Karpas-422 (cell line): ENCODE data around the gene TRIP4. TPM values are rescaled to one million over a fixed set of nuclear protein-coding genes. Genes with fewer than 3 reads are reported as not detected.
"Not testable (repeated sequence)": the region's sequence is repeated elsewhere in the genome, so short reads cannot be mapped to it uniquely, and the experiment has no call there.

Experiments
- DNase-seq: peaks from one replicate; pipeline ENCODE4 v3.0.0-alpha.2; 2015
- H2AFZ ChIP-seq: fragments of 200-600 bp; sonication (generic); 2 replicates; pipeline ENCODE4 v1.6.1; 2014; ENCODE audit warnings: antibody characterized with exemption, low read length, mixed read lengths
- H3K27ac ChIP-seq: fragments of 200-600 bp; sonication (generic); 2 replicates; pipeline ENCODE4 v1.5.1; 2014; ENCODE audit warnings: mild to moderate bottlenecking, low read length, moderate library complexity
- H3K27me3 ChIP-seq: fragments of 200-600 bp; sonication (generic); 2 replicates; pipeline ENCODE4 v1.6.1; 2014; ENCODE audit warnings: low read length, mixed read lengths
- H3K36me3 ChIP-seq: fragments of 200-600 bp; sonication (generic); 2 replicates; pipeline ENCODE4 v1.6.1; 2014; ENCODE audit warnings: low read length, mixed read lengths; ENCODE audit not compliant: insufficient read depth
- H3K4me1 ChIP-seq: fragments of 200-600 bp; sonication (generic); 2 replicates; pipeline ENCODE4 v1.6.1; 2014; ENCODE audit warnings: mild to moderate bottlenecking, low read length, mixed read lengths
- H3K4me2 ChIP-seq: fragments of 200-600 bp; sonication (generic); 2 replicates; pipeline ENCODE4 v1.6.1; 2014; ENCODE audit warnings: low read length, low read depth, mild to moderate bottlenecking; ENCODE audit not compliant: poor library complexity, severe bottlenecking
- H3K4me3 ChIP-seq: fragments of 200-600 bp; sonication (generic); 2 replicates; pipeline ENCODE4 v1.5.1; 2014; ENCODE audit warnings: mild to moderate bottlenecking, antibody characterized with exemption, low read length, mixed read lengths
- H3K79me2 ChIP-seq: fragments of 200-600 bp; sonication (generic); 2 replicates; pipeline ENCODE4 v1.6.1; 2014; ENCODE audit warnings: mild to moderate bottlenecking, low read length, mixed read lengths
- H3K9ac ChIP-seq: fragments of 200-600 bp; sonication (generic); 2 replicates; pipeline ENCODE4 v1.6.0; 2014; ENCODE audit warnings: low read length
- H3K9me2 ChIP-seq: fragments of 200-600 bp; sonication (generic), shearing (Covaris generic); replicated peaks from 2 replicates; pipeline ENCODE4 v1.6.0; 2014; ENCODE audit warnings: mild to moderate bottlenecking, low read length, moderate library complexity; ENCODE audit not compliant: insufficient read depth
- H3K9me3 ChIP-seq: fragments of 300-700, 200-600 bp; sonication (generic); 2 replicates; pipeline ENCODE4 v1.6.1; 2014; ENCODE audit warnings: low read length, mixed read lengths
- H4K20me1 ChIP-seq: fragments of 200-600 bp; sonication (generic); 2 replicates; pipeline ENCODE4 v1.6.1; 2014; ENCODE audit warnings: mild to moderate bottlenecking, antibody characterized with exemption, low read length, low read depth; ENCODE audit not compliant: insufficient read depth
- total RNA-seq: library from RNA; depleted of rRNA; stranded (reverse); fragments of >200 nt; shearing (Covaris generic); gene quantifications from 2 replicates; pipeline ENCODE4 v1.2.3, GENCODE V29; 2014; ENCODE audit warnings: low replicate concordance

TRIP4 gene
- total RNA-seq, 1 experiment from 2014 or later = 11.9 TPM

DNA sequence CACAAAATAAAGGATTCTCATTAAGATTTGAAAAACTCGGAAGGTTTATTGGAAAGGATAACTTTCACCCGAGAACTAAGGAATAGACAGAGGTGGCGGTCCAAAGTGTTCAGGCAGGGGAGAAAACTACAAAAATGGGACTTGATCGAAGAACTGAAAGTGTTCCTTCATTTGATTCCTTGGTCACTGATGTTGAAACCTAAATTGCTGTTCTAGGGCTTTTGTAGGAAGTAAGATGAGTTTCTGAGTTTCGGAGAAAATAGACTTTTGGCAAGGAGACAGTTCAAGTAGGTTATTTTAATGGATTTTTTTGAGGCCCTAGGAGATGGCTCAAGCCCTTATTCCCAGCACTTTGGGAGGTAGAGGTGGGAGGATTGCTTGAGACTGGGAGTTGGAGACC is 1.4 kb downstream of the TRIP4 start:
- peaks cover 42% of the 10 kb centered on the region for H3K79me2 ChIP-seq
- peak overlapping the region; percentile 97 for H3K4me2 ChIP-seq
- DNase-seq = no peak
- H3K27ac ChIP-seq = no peak overlapping the region
- H3K9ac ChIP-seq = no peak overlapping the region
- peaks cover 21% of the 10 kb centered on the region for H3K4me1 ChIP-seq
- no peaks in the 10 kb centered on the region for H3K9me3 ChIP-seq
- no peaks in the 10 kb centered on the region; the same call in 1 of the 2 replicates for H3K36me3 ChIP-seq
- H2AFZ ChIP-seq = no peak overlapping the region
- H3K27me3 ChIP-seq = no peaks in the 10 kb centered on the region
- H3K4me3 ChIP-seq = peak overlapping the region; percentile 100
- no peaks in the 10 kb centered on the region for H3K9me2 ChIP-seq
- no peaks in the 10 kb centered on the region for H4K20me1 ChIP-seq

GRCh38 chr15:64392471-64392870 is 4.8 kb downstream of the TRIP4 start:
- not testable (repeated sequence) for H3K4me2 ChIP-seq, H3K9me2 ChIP-seq, H4K20me1 ChIP-seq, DNase-seq, H2AFZ ChIP-seq, H3K36me3 ChIP-seq, H3K9ac ChIP-seq, H3K27me3 ChIP-seq, H3K4me3 ChIP-seq, H3K9me3 ChIP-seq, H3K27ac ChIP-seq
- Histone ChIP-seq H3K79me2 (peaks cover 37% of the 10 kb centered on the region), H3K4me1 (peaks cover 14% of the 10 kb centered on the region)

- H3K4me3 ChIP-seq = no peak overlapping the region
- no peak overlapping the region for H3K4me2 ChIP-seq
- H3K9me2 ChIP-seq = no peaks in the 10 kb centered on the region
- H3K27ac ChIP-seq = no peak overlapping the region
- no peak overlapping the region for H3K9ac ChIP-seq
- no peak for DNase-seq
- H3K27me3 ChIP-seq = no peaks in the 10 kb centered on the region
- H3K4me1 ChIP-seq = 0 out of 2 replicates have a peak, but pooled peaks cover 3% of the 10 kb centered on the region
- no peak overlapping the region for H2AFZ ChIP-seq
- no peaks in the 10 kb centered on the region for H4K20me1 ChIP-seq
- H3K9me3 ChIP-seq = no peaks in the 10 kb centered on the region
- H3K79me2 ChIP-seq = peaks cover 9% of the 10 kb centered on the region
- H3K36me3 ChIP-seq = peaks cover 8% of the 10 kb centered on the region; the same call in 1 of the 2 replicates
Observed at GRCh38 chr15:64396789-64397188, 9.2 kb downstream of the TRIP4 start.

DNA sequence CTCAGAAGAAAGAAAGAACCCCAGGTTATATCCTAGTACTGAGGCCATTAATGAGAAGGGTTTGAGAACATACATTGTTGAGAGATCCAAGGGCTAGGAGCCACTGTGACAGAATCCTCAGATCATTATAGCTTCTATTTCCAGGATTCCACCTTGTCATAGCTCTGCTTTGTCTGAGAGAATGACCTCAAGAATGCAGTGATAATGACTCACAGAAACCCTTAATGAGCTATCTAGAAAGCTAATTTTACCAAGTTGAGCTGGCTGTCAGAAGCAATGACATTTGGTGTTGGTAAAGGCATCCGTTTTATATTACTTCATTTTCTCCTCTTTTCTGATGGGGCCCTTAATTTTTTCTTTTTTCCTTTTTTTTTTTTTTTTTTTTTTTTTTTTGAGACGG is 10.9 kb downstream of the TRIP4 start:
- Histone ChIP-seq H3K4me3 (no peak overlapping the region), H4K20me1 (no peaks in the 10 kb centered on the region), H3K4me2 (no peak overlapping the region), H3K79me2 (no peaks in the 10 kb centered on the region), H3K36me3 (peaks cover 8% of the 10 kb centered on the region; the same call in 1 of the 2 replicates), H3K9ac (no peak overlapping the region), H3K27me3 (no peaks in the 10 kb centered on the region), H3K9me2 (no peaks in the 10 kb centered on the region), H2AFZ (no peak overlapping the region), H3K4me1 (no peaks in the 10 kb centered on the region), H3K9me3 (no peaks in the 10 kb centered on the region), H3K27ac (no peak overlapping the region)
- DNase-seq = no peak

- no peak for DNase-seq
- no peak overlapping the region for H3K4me2 ChIP-seq
- no peak overlapping the region for H2AFZ ChIP-seq
- H3K27me3 ChIP-seq = no peaks in the 10 kb centered on the region
- peaks cover 12% of the 10 kb centered on the region; the same call in 1 of the 2 replicates for H3K36me3 ChIP-seq
- H3K9me3 ChIP-seq = no peaks in the 10 kb centered on the region
- H3K9ac ChIP-seq = no peak overlapping the region
- H3K9me2 ChIP-seq = no peaks in the 10 kb centered on the region
- no peaks in the 10 kb centered on the region for H4K20me1 ChIP-seq
- H3K27ac ChIP-seq = no peak overlapping the region
- no peak overlapping the region for H3K4me3 ChIP-seq
- H3K4me1 ChIP-seq = no peaks in the 10 kb centered on the region
- H3K79me2 ChIP-seq = no peaks in the 10 kb centered on the region
Observed at GRCh38 chr15:64400583-64400982, 12.9 kb downstream of the TRIP4 start.

DNA sequence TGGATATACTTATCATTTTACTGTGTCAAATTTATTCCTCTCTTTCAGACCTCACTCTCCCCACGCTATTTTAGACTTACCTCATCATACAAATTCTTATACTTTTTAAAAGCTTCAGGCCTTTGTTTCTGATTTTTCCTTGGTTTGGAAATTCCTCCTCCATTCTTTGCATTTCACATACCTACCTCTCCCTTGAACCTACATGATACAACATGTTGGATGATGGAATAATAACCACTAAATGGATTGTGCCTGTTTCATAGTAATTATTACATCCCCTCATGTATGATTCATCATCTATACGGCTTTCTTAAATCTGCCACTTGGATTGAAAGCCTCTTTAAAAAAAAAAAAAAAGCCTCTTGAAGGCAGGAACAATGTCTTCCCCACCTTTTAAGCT is 24.6 kb downstream of the TRIP4 start:
- H3K4me1 ChIP-seq = no peaks in the 10 kb centered on the region
- no peaks in the 10 kb centered on the region for H4K20me1 ChIP-seq
- H3K4me3 ChIP-seq = no peak overlapping the region
- H3K27me3 ChIP-seq = no peaks in the 10 kb centered on the region
- no peak overlapping the region for H3K27ac ChIP-seq
- H3K4me2 ChIP-seq = no peak overlapping the region
- peaks cover 20% of the 10 kb centered on the region; the same call in 1 of the 2 replicates for H3K36me3 ChIP-seq
- H3K9ac ChIP-seq = no peak overlapping the region
- H3K9me3 ChIP-seq = no peaks in the 10 kb centered on the region
- no peak overlapping the region for H2AFZ ChIP-seq
- H3K9me2 ChIP-seq = no peaks in the 10 kb centered on the region
- no peak for DNase-seq
- H3K79me2 ChIP-seq = no peaks in the 10 kb centered on the region

DNA sequence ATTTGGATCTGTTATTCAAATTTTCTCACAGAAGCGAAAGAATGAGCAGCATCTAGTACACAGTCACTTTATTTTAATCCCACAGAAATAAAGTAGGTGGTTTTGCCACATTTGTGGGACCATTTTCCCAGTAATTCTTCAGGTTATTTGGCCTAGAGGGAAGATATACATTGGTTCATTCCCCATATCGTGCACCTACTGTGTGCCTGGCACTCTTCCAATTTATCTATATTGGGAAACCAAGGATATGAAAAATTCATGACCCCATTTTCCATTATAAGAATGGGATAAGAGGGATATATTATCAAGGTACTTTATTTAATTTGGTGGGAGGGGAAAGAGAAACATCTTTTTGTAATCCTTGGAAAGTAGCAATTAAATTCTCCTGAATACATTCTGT is 35.1 kb downstream of the TRIP4 start:
- H3K27ac ChIP-seq = no peak overlapping the region
- peaks cover 8% of the 10 kb centered on the region; the same call in 1 of the 2 replicates for H3K36me3 ChIP-seq
- H3K4me2 ChIP-seq = no peak overlapping the region
- no peaks in the 10 kb centered on the region for H3K27me3 ChIP-seq
- H3K9ac ChIP-seq = no peak overlapping the region
- no peaks in the 10 kb centered on the region for H4K20me1 ChIP-seq
- peaks cover 4% of the 10 kb centered on the region; the same call in 1 of the 2 replicates for H3K4me1 ChIP-seq
- no peak for DNase-seq
- H3K9me3 ChIP-seq = no peaks in the 10 kb centered on the region
- no peak overlapping the region for H3K4me3 ChIP-seq
- H2AFZ ChIP-seq = no peak overlapping the region
- no peaks in the 10 kb centered on the region for H3K9me2 ChIP-seq
- no peaks in the 10 kb centered on the region for H3K79me2 ChIP-seq

DNA sequence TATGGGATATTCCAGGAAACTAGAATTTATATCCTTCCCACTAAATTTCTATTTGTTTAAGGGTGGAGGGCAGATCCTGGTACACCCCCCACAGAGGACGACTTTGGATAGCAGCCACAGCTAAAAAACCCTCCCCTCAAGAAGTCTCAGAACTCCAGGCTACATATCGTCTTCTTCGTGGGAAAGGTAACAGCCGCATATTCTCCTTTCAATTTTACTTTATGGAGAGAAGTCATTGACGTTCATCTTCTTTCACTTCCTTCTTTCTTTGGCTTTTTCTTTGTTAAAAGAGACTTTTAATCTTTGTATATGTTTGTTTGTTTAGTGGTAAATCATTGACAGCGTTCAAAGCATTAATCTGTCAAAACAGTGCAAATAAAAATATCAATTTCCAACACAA is 36.3 kb downstream of the TRIP4 start:
- no peak overlapping the region for H3K4me2 ChIP-seq
- DNase-seq = no peak
- H3K27ac ChIP-seq = no peak overlapping the region
- no peaks in the 10 kb centered on the region for H3K27me3 ChIP-seq
- H3K4me1 ChIP-seq = peaks cover 4% of the 10 kb centered on the region; the same call in 1 of the 2 replicates
- 0 out of 2 replicates have a peak, but pooled peaks cover 2% of the 10 kb centered on the region for H3K36me3 ChIP-seq
- no peak overlapping the region for H2AFZ ChIP-seq
- H3K4me3 ChIP-seq = no peak overlapping the region
- H4K20me1 ChIP-seq = no peaks in the 10 kb centered on the region
- no peaks in the 10 kb centered on the region for H3K79me2 ChIP-seq
- H3K9ac ChIP-seq = no peak overlapping the region
- H3K9me2 ChIP-seq = no peaks in the 10 kb centered on the region
- H3K9me3 ChIP-seq = no peaks in the 10 kb centered on the region

- H3K9me3 ChIP-seq = no peaks in the 10 kb centered on the region
- H3K79me2 ChIP-seq = peaks cover 3% of the 10 kb centered on the region; the same call in 1 of the 2 replicates
- H3K4me2 ChIP-seq = no peak overlapping the region
- H3K4me3 ChIP-seq = no peak overlapping the region
- no peaks in the 10 kb centered on the region for H4K20me1 ChIP-seq
- no peaks in the 10 kb centered on the region for H3K36me3 ChIP-seq
- no peaks in the 10 kb centered on the region for H3K9me2 ChIP-seq
- H3K9ac ChIP-seq = no peak overlapping the region
- H3K27ac ChIP-seq = no peak overlapping the region
- H3K27me3 ChIP-seq = no peaks in the 10 kb centered on the region
- DNase-seq = no peak
- peaks cover 15% of the 10 kb centered on the region for H3K4me1 ChIP-seq
- no peak overlapping the region for H2AFZ ChIP-seq
Observed at GRCh38 chr15:64425221-64425620, 37.6 kb downstream of the TRIP4 start.
